ENCODE data around the gene FBXL17.

Gene FBXL17

GRCh38 chr5:108315829-108316228 is 66.1 kb downstream of the FBXL17 start:
- H3K4me3 ChIP-seq (ENCODE audit: low read length): no peak overlapping the region
- TF ChIP-seq CTCF (conservative IDR thresholded peaks at IDR 0.05; ENCODE audit: low read depth, low read length): no peak
- no peak for DNase-seq (ENCODE audit: low read depth)

- no peak for DNase-seq (ENCODE audit: low read depth)
These were observed 69.6 kb downstream of the FBXL17 start for GRCh38 chr5:108312258-108312657.

GRCh38 chr5:108311682-108312081 is 70.2 kb downstream of the FBXL17 start:
- DNase-seq (ENCODE audit: low read depth): no peak
- no peak for TF ChIP-seq CTCF (conservative IDR thresholded peaks at IDR 0.05; ENCODE audit: low read depth, low read length)
- H3K4me3 ChIP-seq (ENCODE audit: low read length): no peak overlapping the region

More at GRCh38 chr5:108312258-108312657, 69.6 kb downstream of the FBXL17 start:
- TF ChIP-seq CTCF (conservative IDR thresholded peaks at IDR 0.05; ENCODE audit: low read depth, low read length): no peak
- H3K4me3 ChIP-seq (ENCODE audit: low read length): no peak overlapping the region

GRCh38 chr5:108303611-108304010 is 78.3 kb downstream of the FBXL17 start:
- no peak for TF ChIP-seq CTCF (conservative IDR thresholded peaks at IDR 0.05; ENCODE audit: low read depth, low read length)
- DNase-seq (ENCODE audit: low read depth): no peak
- H3K4me3 ChIP-seq (ENCODE audit: low read length): no peak overlapping the region

- no peak overlapping the region for H3K4me3 ChIP-seq (ENCODE audit: low read length)
- no peak for DNase-seq (ENCODE audit: low read depth)
- no peak for TF ChIP-seq CTCF (conservative IDR thresholded peaks at IDR 0.05; ENCODE audit: low read depth, low read length)
These were observed 78.8 kb downstream of the FBXL17 start for GRCh38 chr5:108303086-108303485.

GRCh38 chr5:108297042-108297601 is 84.8 kb downstream of the FBXL17 start:
- no peak overlapping the region for H3K4me3 ChIP-seq (ENCODE audit: low read length)
- no peak for DNase-seq (ENCODE audit: low read depth)
- TF ChIP-seq CTCF (conservative IDR thresholded peaks at IDR 0.05; ENCODE audit: low read depth, low read length): no peak

- no peak overlapping the region for H3K4me3 ChIP-seq (ENCODE audit: low read length)
- TF ChIP-seq CTCF (conservative IDR thresholded peaks at IDR 0.05; ENCODE audit: low read depth, low read length): no peak
- no peak for DNase-seq (ENCODE audit: low read depth)
These were observed 86.1 kb downstream of the FBXL17 start for GRCh38 chr5:108295578-108296368.

Data from retinal pigment epithelial cell (primary cell).